OCI-LY3 (cell line): ENCODE results near the gene AHCYL1.

Experiments
- H2AFZ ChIP-seq: fragments of 200-600, 300-600 bp; shearing (Covaris generic); 2 replicates; pipeline ENCODE4 v1.6.0; 2014; ENCODE audit warnings: antibody characterized with exemption, low read depth, low read length
- H3K27ac ChIP-seq: fragments of 200-600, 300-600 bp; sonication (generic); 2 replicates; pipeline ENCODE4 v1.5.1; 2014; ENCODE audit warnings: mild to moderate bottlenecking, low read length, moderate library complexity, mixed read lengths
- H3K27me3 ChIP-seq: fragments of 200-600, 300-600 bp; sonication (generic); 2 replicates; pipeline ENCODE4 v1.6.1; 2014; ENCODE audit warnings: low read depth, low read length, mixed read lengths
- H3K36me3 ChIP-seq: fragments of 200-600, 300-600 bp; sonication (generic); replicated peaks from 2 replicates; pipeline ENCODE3; 2014; ENCODE audit warnings: low read depth, low read length, mixed read lengths
- H3K4me1 ChIP-seq: fragments of 300-600, 200-600 bp; sonication (generic); 2 replicates; pipeline ENCODE4 v1.6.1; 2014; ENCODE audit warnings: low read length, mixed read lengths
- H3K4me2 ChIP-seq: fragments of 200-600, 300-600 bp; sonication (generic); 2 replicates; pipeline ENCODE4 v1.6.1; 2014; ENCODE audit warnings: low read length, mixed read lengths
- H3K4me3 ChIP-seq: fragments of 300-600, 200-600 bp; sonication (generic); 2 replicates; pipeline ENCODE4 v1.5.1; 2014; ENCODE audit warnings: antibody characterized with exemption, mild to moderate bottlenecking, low read length, moderate library complexity
- H3K79me2 ChIP-seq: fragments of 300-600, 200-600 bp; shearing (Covaris generic); 2 replicates; pipeline ENCODE4 v1.6.1; 2014; ENCODE audit warnings: mild to moderate bottlenecking, low read length, mixed read lengths
- H3K9ac ChIP-seq: fragments of 300-600, 200-600 bp; shearing (Covaris generic); 2 replicates; pipeline ENCODE4 v1.6.0; 2014; ENCODE audit warnings: mild to moderate bottlenecking, low read length, moderate library complexity
- H3K9me3 ChIP-seq: fragments of 200-600, 300-600 bp; shearing (Covaris generic); 2 replicates; pipeline ENCODE4 v1.6.1; 2014; ENCODE audit warnings: low read length, mixed read lengths; ENCODE audit not compliant: insufficient read depth
- H4K20me1 ChIP-seq: fragments of 200-600, 300-600 bp; sonication (generic); 2 replicates; pipeline ENCODE4 v1.6.1; 2016; ENCODE audit warnings: low read length, mixed read lengths; ENCODE audit not compliant: insufficient read depth
- EZH2phosphoT487 ChIP-seq: fragments of 200-600 bp; shearing (Covaris generic); IDR thresholded peaks from 2 replicates; pipeline ENCODE4 v1.6.1; 2018; ENCODE audit warnings: antibody characterized with exemption, mixed run types, low read depth
- TF ChIP-seq, protein P1 (sequence below): fragments of 200-600, 300-600 bp; sonication (generic); IDR thresholded peaks from 2 replicates; pipeline ENCODE4 v1.5.1; 2014; ENCODE audit warnings: antibody characterized with exemption, low read length, low read depth

Gene AHCYL1

DNA sequence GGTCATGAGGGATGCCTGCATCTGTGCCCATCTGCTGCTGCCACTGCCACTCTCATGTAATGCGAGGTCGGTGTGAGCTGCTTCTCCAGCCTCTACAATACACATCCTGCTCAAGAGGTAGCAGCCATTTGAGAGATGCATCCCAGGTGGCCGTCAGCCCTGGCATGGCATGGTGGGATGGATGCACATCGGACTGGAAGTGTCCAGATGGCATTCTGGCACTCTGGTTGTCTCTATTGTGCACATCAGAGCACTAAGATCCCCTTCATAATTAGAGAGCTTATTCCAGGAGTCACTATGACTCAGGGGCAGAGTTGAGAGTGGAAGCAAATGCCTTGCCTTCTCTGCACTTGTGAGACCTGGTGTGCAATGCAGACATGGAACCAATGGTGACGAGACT lies 53.7 kb downstream of the AHCYL1 start:
- TF ChIP-seq EZH2phosphoT487 = no peak
- TF ChIP-seq, protein P1, sequence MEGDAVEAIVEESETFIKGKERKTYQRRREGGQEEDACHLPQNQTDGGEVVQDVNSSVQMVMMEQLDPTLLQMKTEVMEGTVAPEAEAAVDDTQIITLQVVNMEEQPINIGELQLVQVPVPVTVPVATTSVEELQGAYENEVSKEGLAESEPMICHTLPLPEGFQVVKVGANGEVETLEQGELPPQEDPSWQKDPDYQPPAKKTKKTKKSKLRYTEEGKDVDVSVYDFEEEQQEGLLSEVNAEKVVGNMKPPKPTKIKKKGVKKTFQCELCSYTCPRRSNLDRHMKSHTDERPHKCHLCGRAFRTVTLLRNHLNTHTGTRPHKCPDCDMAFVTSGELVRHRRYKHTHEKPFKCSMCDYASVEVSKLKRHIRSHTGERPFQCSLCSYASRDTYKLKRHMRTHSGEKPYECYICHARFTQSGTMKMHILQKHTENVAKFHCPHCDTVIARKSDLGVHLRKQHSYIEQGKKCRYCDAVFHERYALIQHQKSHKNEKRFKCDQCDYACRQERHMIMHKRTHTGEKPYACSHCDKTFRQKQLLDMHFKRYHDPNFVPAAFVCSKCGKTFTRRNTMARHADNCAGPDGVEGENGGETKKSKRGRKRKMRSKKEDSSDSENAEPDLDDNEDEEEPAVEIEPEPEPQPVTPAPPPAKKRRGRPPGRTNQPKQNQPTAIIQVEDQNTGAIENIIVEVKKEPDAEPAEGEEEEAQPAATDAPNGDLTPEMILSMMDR = no peak
- H4K20me1 ChIP-seq = no peaks in the 10 kb centered on the region
- no peaks in the 10 kb centered on the region for H3K9me3 ChIP-seq
- H3K4me3 ChIP-seq = no peak overlapping the region
- H3K4me1 ChIP-seq = peaks cover 14% of the 10 kb centered on the region
- H3K27me3 ChIP-seq = no peaks in the 10 kb centered on the region
- H3K79me2 ChIP-seq = peaks cover 19% of the 10 kb centered on the region
- no peak overlapping the region for H3K9ac ChIP-seq
- no peak overlapping the region for H3K27ac ChIP-seq
- H3K36me3 ChIP-seq = peaks cover 13% of the 10 kb centered on the region
- no peak overlapping the region for H2AFZ ChIP-seq
- H3K4me2 ChIP-seq = no peak overlapping the region

DNA sequence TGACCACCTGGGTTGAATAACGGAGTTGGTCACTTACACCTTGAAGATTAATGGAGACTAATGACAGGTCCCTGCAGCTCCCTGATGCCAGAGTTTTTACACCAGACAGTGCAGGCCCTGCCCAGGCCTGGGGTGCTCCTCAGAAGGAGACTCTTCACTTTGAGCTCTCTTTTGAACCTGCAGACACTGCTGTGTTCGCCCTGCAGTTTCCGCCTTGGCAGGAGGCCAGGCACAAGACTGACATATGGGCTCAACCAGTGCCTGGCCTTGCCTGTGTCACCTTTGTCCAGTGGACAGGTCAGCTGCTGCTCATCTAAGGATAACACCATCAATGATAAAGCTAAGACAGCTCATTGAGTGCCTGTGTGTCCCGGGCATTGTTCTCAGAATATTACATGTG lies 55.1 kb downstream of the AHCYL1 start:
- no peak overlapping the region for H2AFZ ChIP-seq
- no peak overlapping the region for H3K4me3 ChIP-seq
- no peaks in the 10 kb centered on the region for H3K27me3 ChIP-seq
- peaks cover 15% of the 10 kb centered on the region for H3K36me3 ChIP-seq
- no peaks in the 10 kb centered on the region for H3K9me3 ChIP-seq
- H3K27ac ChIP-seq = no peak overlapping the region
- no peaks in the 10 kb centered on the region for H4K20me1 ChIP-seq
- no peak overlapping the region for H3K4me2 ChIP-seq
- H3K9ac ChIP-seq = no peak overlapping the region
- H3K79me2 ChIP-seq = peaks cover 18% of the 10 kb centered on the region
- no peak for TF ChIP-seq EZH2phosphoT487
- TF ChIP-seq, protein P1 = no peak
- peaks cover 6% of the 10 kb centered on the region for H3K4me1 ChIP-seq

DNA sequence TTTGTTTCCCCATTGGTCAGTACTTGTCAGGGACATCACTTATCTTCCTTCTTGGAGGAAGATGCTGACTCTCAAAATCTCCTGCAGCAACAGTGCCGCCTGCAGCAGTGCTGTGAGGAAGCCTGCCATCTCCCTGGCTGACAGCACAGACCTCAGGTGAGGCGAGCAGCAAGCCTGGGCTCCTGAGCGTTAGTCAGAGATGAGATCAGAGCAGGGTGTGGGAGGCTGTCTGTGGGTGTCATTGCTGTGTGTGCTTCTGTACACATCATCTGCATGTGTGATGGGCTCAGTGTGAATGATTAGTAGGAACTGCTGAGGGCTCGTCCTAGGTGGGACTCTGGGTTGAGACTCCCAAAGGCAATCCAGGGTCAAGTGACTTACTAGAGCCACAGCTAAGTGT lies 56.0 kb downstream of the AHCYL1 start:
- peaks cover 9% of the 10 kb centered on the region for H3K79me2 ChIP-seq
- H2AFZ ChIP-seq = no peak overlapping the region
- H3K36me3 ChIP-seq = peaks cover 16% of the 10 kb centered on the region
- H3K27me3 ChIP-seq = no peaks in the 10 kb centered on the region
- no peak overlapping the region for H3K27ac ChIP-seq
- no peak overlapping the region for H3K4me3 ChIP-seq
- H3K4me2 ChIP-seq = no peak overlapping the region
- TF ChIP-seq, protein P1 = no peak
- TF ChIP-seq EZH2phosphoT487 = no peak
- peaks cover 3% of the 10 kb centered on the region for H3K4me1 ChIP-seq
- no peak overlapping the region for H3K9ac ChIP-seq
- no peaks in the 10 kb centered on the region for H4K20me1 ChIP-seq
- H3K9me3 ChIP-seq = no peaks in the 10 kb centered on the region

DNA sequence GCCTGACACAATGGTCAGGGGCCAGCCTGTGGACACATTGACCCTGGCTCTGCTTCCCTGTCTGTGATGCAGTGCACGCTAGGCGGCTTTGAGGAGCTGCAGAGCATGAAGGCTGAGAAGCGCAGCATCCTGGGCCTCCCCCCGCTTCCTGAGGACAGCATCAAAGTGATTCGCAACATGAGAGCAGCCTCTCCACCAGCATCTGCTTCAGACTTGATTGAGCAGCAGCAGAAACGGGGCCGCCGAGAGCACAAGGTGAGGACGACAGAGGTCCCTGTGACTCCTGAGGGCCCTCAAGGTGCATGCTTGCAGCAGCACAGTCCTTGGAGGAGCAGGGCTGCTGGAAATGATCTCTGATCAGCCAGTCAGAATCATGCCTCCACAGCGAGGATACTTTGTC lies 58.5 kb downstream of the AHCYL1 start:
- Histone ChIP-seq H3K4me1 (no peaks in the 10 kb centered on the region), H3K4me3 (no peak overlapping the region), H3K79me2 (no peaks in the 10 kb centered on the region), H4K20me1 (no peaks in the 10 kb centered on the region), H3K4me2 (no peak overlapping the region), H3K36me3 (peaks cover 22% of the 10 kb centered on the region), H3K27me3 (no peaks in the 10 kb centered on the region), H3K27ac (no peak overlapping the region), H3K9me3 (no peaks in the 10 kb centered on the region), H2AFZ (no peak overlapping the region), H3K9ac (no peak overlapping the region)
- no peak for TF ChIP-seq EZH2phosphoT487
- TF ChIP-seq, protein P1 = no peak
